T-cell (primary cell): ENCODE results near the gene ACSL1. TPM values are rescaled to one million over a fixed set of nuclear protein-coding genes. Genes with fewer than 3 reads are reported as not detected.

ENCODE experiments used
- ATAC-seq, 4 experiments: fragments of 200-7000 bp in 3 of 4; fragments of 150-1000 bp in 1 of 4; cut with Tn5 transposase; replicated peaks in 1 of 4; 1 replicate in 3 of 4; 2 replicates in 1 of 4; pipeline ENCODE4 v1.10.0; 2021; ENCODE audit warnings: moderate library complexity in 3 of 4, mild to moderate bottlenecking in 2 of 4, moderate number of reproducible peaks in 1 of 4
- CTCF ChIA-PET, 2 donors: fragments of 300-600 bp; sonication (Branson Sonifier 250); formaldehyde crosslinking; loops; one replicate each; lab custom pipeline; 2022; ENCODE audit warnings: antibody characterized with exemption in 2 of 2; lab: Charles Lee
- POLR2A ChIA-PET, 2 donors: fragments of 300-600 bp; sonication (Branson Sonifier 250); formaldehyde crosslinking; loops; one replicate each; lab custom pipeline; 2022; ENCODE audit warnings: antibody characterized with exemption in 2 of 2; lab: Charles Lee
- DNase-seq, 35 experiments: peaks; one replicate each; pipeline versions ENCODE4 v3.0.0 to v3.0.0-alpha.2; 2013 to 2023
- H3K27ac ChIP-seq: one replicate; pipeline ENCODE4 v1.5.1; 2013; ENCODE audit warnings: low read length
- H3K27me3 ChIP-seq, 2 experiments: replicated peaks in 1 of 2; 1 replicate in 1 of 2; 2 replicates in 1 of 2; pipeline versions ENCODE4 v1.6.1 to v1.7.0; 2013; ENCODE audit warnings: low read length in 1 of 2, mixed read lengths in 1 of 2; ENCODE audit not compliant: control insufficient read depth in 2 of 2, insufficient read depth in 2 of 2; ENCODE audit errors: extremely low read depth in 1 of 2
- H3K36me3 ChIP-seq, 2 donors: 1 replicate in 1 of 2; 2 replicates in 1 of 2; pipeline versions ENCODE4 v1.6.1 to v1.7.0; 2013; ENCODE audit warnings: low read length in 1 of 2; ENCODE audit not compliant: control insufficient read depth in 2 of 2, insufficient read depth in 1 of 2; ENCODE audit errors: extremely low read depth in 1 of 2
- H3K4me1 ChIP-seq, 2 experiments: 1 replicate in 1 of 2; 2 replicates in 1 of 2; pipeline versions ENCODE4 v1.6.1 to v1.7.0; 2013; ENCODE audit warnings: low read length in 2 of 2, mixed read lengths in 1 of 2; ENCODE audit not compliant: insufficient read depth in 2 of 2, control insufficient read depth in 1 of 2; ENCODE audit errors: extremely low read depth in 1 of 2
- H3K4me3 ChIP-seq, 2 donors: 1 replicate in 1 of 2; 2 replicates in 1 of 2; pipeline versions ENCODE4 v1.5.1 to v1.7.0; 2013; ENCODE audit warnings: mild to moderate bottlenecking in 2 of 2, low read length in 1 of 2, moderate library complexity in 1 of 2; ENCODE audit not compliant: control insufficient read depth in 1 of 2; ENCODE audit errors: extremely low read depth in 1 of 2
- H3K9me3 ChIP-seq: 2 replicates; pipeline ENCODE4 v1.7.0; 2013
- H3K27ac Mint-ChIP-seq, 2 donors: one replicate each; pipeline ENCODE4 v1.8.0; 2020 to 2021; ENCODE audit warnings: mild to moderate bottlenecking in 2 of 2, mixed read lengths in 2 of 2
- H3K27me3 Mint-ChIP-seq, 2 donors: one replicate each; pipeline ENCODE4 v1.8.0; 2021 to 2022; ENCODE audit warnings: mixed read lengths in 2 of 2
- H3K36me3 Mint-ChIP-seq: one replicate; pipeline ENCODE4 v1.8.0; 2021; ENCODE audit warnings: mixed read lengths
- H3K4me1 Mint-ChIP-seq, 3 donors: one replicate each; pipeline ENCODE4 v1.8.0; 2020 to 2022; ENCODE audit warnings: mixed read lengths in 3 of 3, mild to moderate bottlenecking in 1 of 3
- H3K4me3 Mint-ChIP-seq, 3 donors: one replicate each; pipeline ENCODE4 v1.8.0; 2020 to 2022; ENCODE audit warnings: mild to moderate bottlenecking in 3 of 3, mixed read lengths in 3 of 3, moderate library complexity in 3 of 3
- H3K9me3 Mint-ChIP-seq, 3 donors: one replicate each; pipeline ENCODE4 v1.8.0; 2020 to 2022; ENCODE audit warnings: mixed read lengths in 3 of 3
- WGBS: methylation state at CpG from one replicate; pipeline ENCODE4 v1.1.5; 2013; ENCODE audit warnings: missing lambda C conversion rate; ENCODE audit not compliant: insufficient coverage; 5-methylcytosine and 5-hydroxymethylcytosine counted together
- total RNA-seq, 35 experiments: library from RNA in 6 of 35; stranded (reverse) in 6 of 35; fragments of 120-200 nt in 1 of 35; gene quantifications; one replicate each; pipeline versions ENCODE4 v1.2.1 to v1.2.4 and lab custom pipeline; 2013 to 2026

Gene ACSL1
- total RNA-seq, 5 donors from 2014 or later (not counting 1 experiment from before 2014, with no cell fraction given) = 8.6 to 13.7 (median 11.3) TPM

DNA sequence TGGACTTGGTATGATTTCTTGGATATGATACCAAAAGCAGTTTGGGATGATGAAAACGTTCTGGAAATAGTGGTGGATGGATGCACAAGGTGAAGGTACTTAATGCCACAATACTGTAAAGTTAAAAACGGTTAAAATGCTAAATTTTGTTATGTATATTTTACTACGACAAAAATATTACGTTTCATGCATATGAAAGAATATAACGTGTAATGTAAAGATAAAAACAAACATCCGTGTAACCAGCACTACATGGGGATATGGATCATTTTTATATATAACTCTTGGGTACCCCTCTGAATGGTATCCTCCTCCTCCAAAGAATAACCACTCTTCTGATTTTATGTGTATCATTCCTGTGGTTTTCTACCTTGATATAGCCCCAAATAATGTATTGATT, 91.0 kb downstream of the ACSL1 start:
- H3K27ac ChIP-seq = peak overlapping the region; percentile 56

DNA sequence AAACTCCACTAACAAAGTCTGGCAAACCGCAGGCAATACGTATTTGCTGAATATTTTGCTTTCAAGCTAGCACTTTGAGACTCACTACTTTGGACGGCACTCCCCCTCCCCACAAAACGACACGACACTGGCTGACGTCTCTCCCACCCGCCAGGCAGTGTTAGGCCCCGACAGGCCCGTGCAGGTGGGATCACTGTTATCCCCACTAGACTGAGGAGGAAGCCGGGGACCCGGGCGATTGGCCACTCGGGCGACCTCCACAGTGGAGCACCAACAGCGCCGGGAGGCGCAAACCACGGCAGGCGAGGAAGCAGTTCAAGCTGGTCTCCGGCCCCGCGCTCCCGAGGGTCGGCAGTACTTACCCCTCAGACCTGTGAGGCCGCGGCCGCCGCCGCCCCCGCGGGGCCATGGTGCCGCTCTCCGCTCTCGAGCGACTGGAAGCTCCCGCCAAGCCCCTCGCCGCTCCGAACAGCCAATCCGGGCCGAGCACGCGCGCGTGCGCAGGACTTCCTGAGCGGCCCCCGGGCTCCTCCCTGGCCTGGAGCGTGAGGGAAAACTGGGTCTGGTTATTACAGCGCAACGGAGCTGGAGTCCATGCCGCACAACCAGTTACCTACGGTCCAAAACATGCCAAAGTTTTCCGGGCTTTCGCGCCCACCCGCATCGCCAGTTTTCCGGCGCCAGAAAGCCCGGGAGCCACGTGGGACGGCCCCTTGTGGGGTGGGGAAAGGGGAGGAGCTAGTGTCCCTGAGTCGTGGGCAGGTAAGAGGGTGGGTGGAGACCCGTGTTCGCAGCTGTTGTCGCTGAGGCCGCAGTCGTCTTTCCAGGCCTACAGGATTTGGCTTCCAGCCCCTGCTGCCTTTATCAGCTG, 91.9 kb downstream of the ACSL1 start, which contains the start of gene CENPU:
Gene CENPU (minus strand): TSS at position 443 of the 871 bp plus-strand sequence. CDS start 34 bp downstream, at position 409.
- ChIA-PET POLR2A (interaction anchor here (0.5 to 1.8 kb wide), 7 partner anchors 11 to 259 kb away, joined by 3 to 8 read pairs (median 3); partner anchors contain the start of genes CASP3 (in 1 of the 2) and PRIMPOL (in 1 of the 2)), CTCF (interaction anchor here (0.5 to 2.3 kb wide), 13 partner anchors 12 to 470 kb away, joined by 3 to 12 read pairs (median 4); partner anchors contain the start of genes CASP3 (in 1 of the 2) and PRIMPOL (in 1 of the 2))
- Histone ChIP-seq H3K9me3 (no peaks in the 10 kb centered on the region), H3K27ac (peak within 1 kb of the TSS; percentile 56), H3K4me1 (peaks cover 0 to 10% of the 10 kb centered on the region in 2 experiments), H3K27me3 (no peaks in the 10 kb centered on the region), H3K36me3 (no peaks in the 10 kb centered on the region), H3K4me3 (peak within 1 kb of the TSS; percentile 66 to 79)
- H3K27me3 Mint-ChIP-seq = no peaks in the 10 kb centered on the region
- ATAC-seq (peak; percentile 94 to 97 (median 96)), DNase-seq (peak; percentile 85 to 96 (median 91))
- peaks cover 11 to 18% (median 15%) of the 10 kb centered on the region in 3 donors for H3K4me1 Mint-ChIP-seq
- under 1% methylated on average over 64 of the region's 69 CpGs for WGBS
- peak within 1 kb of the TSS; percentile 83 to 89 (median 88) for H3K4me3 Mint-ChIP-seq
- H3K9me3 Mint-ChIP-seq = no peaks in the 10 kb centered on the region
- H3K27ac Mint-ChIP-seq = peak within 1 kb of the TSS; percentile 88
- no peaks in the 10 kb centered on the region for H3K36me3 Mint-ChIP-seq

More for the DNA sequence above, 91.0 kb downstream of the ACSL1 start:
- ATAC-seq (no peak), DNase-seq (no peak)
- Mint-ChIP-seq H3K4me3 (peak overlapping the region; percentile 83 to 89 (median 88)), H3K9me3 (no peaks in the 10 kb centered on the region), H3K27me3 (no peaks in the 10 kb centered on the region), H3K4me1 (peaks cover 18 to 23% (median 22%) of the 10 kb centered on the region in 3 donors), H3K27ac (peak overlapping the region; percentile 88), H3K36me3 (no peaks in the 10 kb centered on the region)
- ChIA-PET POLR2A (interaction anchor here (0.7 to 1.8 kb wide), 5 partner anchors 11 to 260 kb away, joined by 3 to 8 read pairs (median 3); partner anchors contain the start of genes CASP3 (in 1 of the 2) and PRIMPOL (in 1 of the 2)), CTCF (interaction anchor here in 1 of 2 donors (0.7 to 2.3 kb wide), 8 partner anchors 11 to 471 kb away, joined by 3 to 12 read pairs (median 5); partner anchors contain the start of genes CASP3 and PRIMPOL)
- H3K4me1 ChIP-seq = peaks cover 0 to 12% of the 10 kb centered on the region in 2 experiments
- no peaks in the 10 kb centered on the region for H3K9me3 ChIP-seq
- no peaks in the 10 kb centered on the region for H3K27me3 ChIP-seq
- no CpG with 5 or more reads among the region's 6 CpGs for WGBS
- H3K4me3 ChIP-seq = no peak overlapping the region
- H3K36me3 ChIP-seq = no peaks in the 10 kb centered on the region

DNA sequence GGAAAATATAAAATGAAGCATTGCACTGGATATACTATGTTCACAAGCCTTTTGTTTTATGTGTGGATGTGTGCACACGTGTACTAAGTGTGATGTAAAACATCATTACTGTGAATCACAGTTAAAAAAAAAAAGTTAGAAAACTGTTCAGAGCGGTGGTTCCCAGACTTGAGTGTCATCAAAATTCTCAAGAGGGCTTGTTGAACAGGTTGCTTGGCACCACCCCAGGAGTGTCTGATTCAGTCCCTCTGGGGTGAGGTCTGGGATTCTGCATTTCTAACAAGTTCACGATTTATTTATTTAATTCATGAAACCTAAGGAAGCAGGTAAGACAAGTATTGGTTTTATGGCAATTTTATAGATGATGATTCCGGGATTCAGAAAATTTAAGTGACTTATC, 93.6 kb downstream of the ACSL1 start:
- H3K4me1 ChIP-seq = peaks cover 0 to 10% of the 10 kb centered on the region in 2 experiments
- no peaks in the 10 kb centered on the region for H3K27me3 Mint-ChIP-seq
- peak overlapping the region; percentile 61 to 89 (median 83) for H3K4me3 Mint-ChIP-seq
- H3K36me3 Mint-ChIP-seq = no peaks in the 10 kb centered on the region
- H3K9me3 Mint-ChIP-seq = no peaks in the 10 kb centered on the region
- no peak overlapping the region for H3K27ac Mint-ChIP-seq
- POLR2A ChIA-PET = no interaction called here
- H3K27ac ChIP-seq = no peak overlapping the region
- CTCF ChIA-PET = interaction anchor here in 1 of 2 donors (0.8 kb wide), 1 partner anchor 362 kb away, joined by 3 read pairs; no protein-coding TSS in a partner anchor
- WGBS = no CpG with 5 or more reads among the region's 4 CpGs
- DNase-seq (no peak), ATAC-seq (no peak)
- peaks cover 11 to 18% (median 15%) of the 10 kb centered on the region in 3 donors for H3K4me1 Mint-ChIP-seq
- H3K27me3 ChIP-seq = no peaks in the 10 kb centered on the region
- no peaks in the 10 kb centered on the region for H3K9me3 ChIP-seq
- H3K36me3 ChIP-seq = no peaks in the 10 kb centered on the region
- H3K4me3 ChIP-seq = no peak overlapping the region

DNA sequence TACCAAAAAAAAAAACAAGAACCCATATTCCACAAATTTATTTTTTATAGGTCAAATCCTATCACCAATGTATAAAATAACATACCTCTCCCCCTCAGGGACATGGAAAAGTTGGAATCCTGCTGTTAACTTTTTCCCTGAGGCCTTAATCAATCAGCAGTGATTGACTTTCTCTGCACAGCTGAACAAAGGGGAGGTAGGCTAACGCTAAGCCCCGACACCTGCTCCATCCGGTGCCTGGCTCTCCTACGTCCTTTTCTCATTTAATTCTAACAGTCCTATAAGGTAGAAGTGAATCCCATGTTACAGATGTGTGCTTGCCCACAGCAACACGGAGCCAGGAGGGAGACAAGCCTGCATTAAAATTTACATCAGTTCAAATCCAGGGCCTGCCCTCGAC, 94.7 kb downstream of the ACSL1 start:
- H3K9me3 Mint-ChIP-seq = no peaks in the 10 kb centered on the region
- H3K27ac Mint-ChIP-seq = no peak overlapping the region
- CTCF ChIA-PET = no interaction called here
- DNase-seq (no peak), ATAC-seq (no peak)
- no peaks in the 10 kb centered on the region for H3K9me3 ChIP-seq
- no peaks in the 10 kb centered on the region for H3K27me3 ChIP-seq
- no peak overlapping the region for H3K4me3 Mint-ChIP-seq
- H3K4me1 Mint-ChIP-seq = peaks cover 11 to 18% (median 15%) of the 10 kb centered on the region in 3 donors
- H3K36me3 Mint-ChIP-seq = no peaks in the 10 kb centered on the region
- H3K36me3 ChIP-seq = no peaks in the 10 kb centered on the region
- no peaks in the 10 kb centered on the region for H3K27me3 Mint-ChIP-seq
- no CpG with 5 or more reads among the region's 6 CpGs for WGBS
- no peak overlapping the region for H3K4me3 ChIP-seq
- H3K27ac ChIP-seq = no peak overlapping the region
- POLR2A ChIA-PET = no interaction called here
- peaks cover 0 to 10% of the 10 kb centered on the region in 2 experiments for H3K4me1 ChIP-seq

DNA sequence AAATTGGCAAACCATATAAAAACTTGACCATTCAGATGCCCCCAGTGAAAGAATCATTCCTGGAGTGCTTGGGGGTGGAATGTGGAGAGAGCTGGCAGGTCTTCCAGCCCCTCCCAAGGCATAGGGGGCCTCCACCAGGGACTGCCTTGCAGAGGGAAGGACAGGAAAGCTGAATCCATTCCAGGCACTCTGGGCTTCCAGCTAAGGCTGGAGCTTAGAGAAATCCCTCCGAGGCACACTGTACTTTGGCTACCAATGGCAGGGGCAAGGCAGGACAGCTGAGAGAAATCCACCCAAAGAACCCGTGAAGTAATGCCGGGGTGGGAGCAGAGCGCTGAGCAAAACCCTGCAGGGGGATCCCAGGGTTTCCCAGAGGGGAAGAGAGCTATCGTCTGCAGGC, 95.8 kb downstream of the ACSL1 start:
- no peak overlapping the region for H3K27ac Mint-ChIP-seq
- no peaks in the 10 kb centered on the region for H3K27me3 ChIP-seq
- ATAC-seq (no peak), DNase-seq (no peak)
- ChIA-PET CTCF (interaction anchor here in 1 of 2 donors (0.6 kb wide), 1 partner anchor 180 kb away, joined by 3 read pairs; no protein-coding TSS in a partner anchor), POLR2A (no interaction called here)
- H3K27ac ChIP-seq = no peak overlapping the region
- H3K4me1 Mint-ChIP-seq = peaks cover 11 to 17% (median 17%) of the 10 kb centered on the region in 3 donors
- no peaks in the 10 kb centered on the region for H3K27me3 Mint-ChIP-seq
- peaks cover 0 to 10% of the 10 kb centered on the region in 2 experiments for H3K4me1 ChIP-seq
- H3K9me3 Mint-ChIP-seq = no peaks in the 10 kb centered on the region
- 98% methylated on average over 4 of the region's 5 CpGs for WGBS
- H3K4me3 Mint-ChIP-seq = no peak overlapping the region
- H3K36me3 ChIP-seq = no peaks in the 10 kb centered on the region
- no peaks in the 10 kb centered on the region for H3K36me3 Mint-ChIP-seq
- no peaks in the 10 kb centered on the region for H3K9me3 ChIP-seq
- H3K4me3 ChIP-seq = no peak overlapping the region

DNA sequence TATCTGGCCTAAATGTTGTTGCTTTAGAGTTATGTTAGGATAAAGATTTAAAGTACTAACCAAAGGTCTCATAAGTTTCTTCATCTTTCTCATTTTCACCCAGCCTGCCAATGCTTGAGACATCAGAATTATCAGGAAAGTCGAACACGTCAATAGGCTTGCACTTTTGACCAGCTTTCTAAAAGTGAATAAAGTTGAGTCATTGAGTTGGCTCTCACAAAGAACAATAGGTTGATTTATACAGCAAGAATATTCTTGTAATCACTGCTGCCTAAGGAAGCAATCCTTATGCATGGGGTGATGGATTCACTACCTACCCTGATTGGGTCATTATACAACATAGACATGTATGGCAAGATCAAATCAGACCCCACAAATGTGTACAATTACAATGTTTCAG, 96.9 kb downstream of the ACSL1 start:
- Mint-ChIP-seq H3K9me3 (no peaks in the 10 kb centered on the region), H3K27me3 (no peaks in the 10 kb centered on the region), H3K36me3 (peaks cover 3% of the 10 kb centered on the region), H3K4me1 (peaks cover 5 to 10% (median 9%) of the 10 kb centered on the region in 3 donors), H3K27ac (no peak overlapping the region), H3K4me3 (no peak overlapping the region)
- peaks cover 0 to 10% of the 10 kb centered on the region in 2 experiments for H3K4me1 ChIP-seq
- H3K27me3 ChIP-seq = no peaks in the 10 kb centered on the region
- DNase-seq (no peak), ATAC-seq (no peak)
- no peaks in the 10 kb centered on the region for H3K36me3 ChIP-seq
- no CpG with 5 or more reads among the region's 2 CpGs for WGBS
- H3K27ac ChIP-seq = no peak overlapping the region
- H3K9me3 ChIP-seq = no peaks in the 10 kb centered on the region
- ChIA-PET POLR2A (no interaction called here), CTCF (no interaction called here)
- H3K4me3 ChIP-seq = no peak overlapping the region
